ENCODE data around the gene CACNA1C.

CACNA1C gene

GRCh38 chr12:2329661-2330210 lies 276.9 kb downstream of the CACNA1C start:
- no peak overlapping the region for H3K4me3 ChIP-seq (ENCODE audit: low read length)
- H3K4me1 ChIP-seq (ENCODE audit: control insufficient read depth, low read length) = no peaks in the 10 kb centered on the region
- no peaks in the 10 kb centered on the region for H3K36me3 ChIP-seq (ENCODE audit: control insufficient read depth, low read length)
- no peak overlapping the region for H3K4me2 ChIP-seq (ENCODE audit: low read length)
- no peaks in the 10 kb centered on the region for H3K9me2 ChIP-seq (replicated peaks; ENCODE audit: control insufficient read depth, low read length)
- H3K9me3 ChIP-seq (ENCODE audit: control insufficient read depth, insufficient read depth, low read length) = no peaks in the 10 kb centered on the region
- no peaks in the 10 kb centered on the region for H3F3A ChIP-seq (ENCODE audit: control insufficient read depth, insufficient read depth)
- peaks cover 42% of the 10 kb centered on the region for H3K27me3 ChIP-seq (ENCODE audit: control insufficient read depth, low read length)
- H4K20me1 ChIP-seq (ENCODE audit: control insufficient read depth, insufficient read depth, low read depth, low read length) = no peaks in the 10 kb centered on the region
- no peak for TF ChIP-seq CTCF (IDR thresholded peaks at IDR 0.05; ENCODE audit: low read depth, low read length, poor library complexity, severe bottlenecking)
- no peak for TF ChIP-seq EZH2phosphoT487 (IDR thresholded peaks at IDR 0.05; ENCODE audit: borderline replicate concordance, low read length)
- no peaks in the 10 kb centered on the region for H3K79me2 ChIP-seq (ENCODE audit: control insufficient read depth, low read length)
- no peak overlapping the region for H3K27ac ChIP-seq (ENCODE audit: low read depth, low read length)

GRCh38 chr12:2332236-2332635 lies 279.4 kb downstream of the CACNA1C start:
- H4K20me1 ChIP-seq (ENCODE audit: control insufficient read depth, insufficient read depth, low read depth, low read length) = no peaks in the 10 kb centered on the region
- H3K4me1 ChIP-seq (ENCODE audit: control insufficient read depth, low read length) = no peaks in the 10 kb centered on the region
- no peak overlapping the region for H3K4me2 ChIP-seq (ENCODE audit: low read length)
- no peaks in the 10 kb centered on the region for H3K9me2 ChIP-seq (replicated peaks; ENCODE audit: control insufficient read depth, low read length)
- no peaks in the 10 kb centered on the region for H3K9me3 ChIP-seq (ENCODE audit: control insufficient read depth, insufficient read depth, low read length)
- TF ChIP-seq CTCF (IDR thresholded peaks at IDR 0.05; ENCODE audit: low read depth, low read length, poor library complexity, severe bottlenecking) = no peak
- TF ChIP-seq EZH2phosphoT487 (IDR thresholded peaks at IDR 0.05; ENCODE audit: borderline replicate concordance, low read length) = no peak
- no peak overlapping the region for H3K27ac ChIP-seq (ENCODE audit: low read depth, low read length)
- no peaks in the 10 kb centered on the region for H3K79me2 ChIP-seq (ENCODE audit: control insufficient read depth, low read length)
- no peaks in the 10 kb centered on the region for H3K36me3 ChIP-seq (ENCODE audit: control insufficient read depth, low read length)
- no peak overlapping the region for H3K4me3 ChIP-seq (ENCODE audit: low read length)
- H3K27me3 ChIP-seq (ENCODE audit: control insufficient read depth, low read length) = peaks cover 25% of the 10 kb centered on the region
- H3F3A ChIP-seq (ENCODE audit: control insufficient read depth, insufficient read depth) = no peaks in the 10 kb centered on the region

- H3K36me3 ChIP-seq (ENCODE audit: control insufficient read depth, low read length) = no peaks in the 10 kb centered on the region
- no peaks in the 10 kb centered on the region for H3K79me2 ChIP-seq (ENCODE audit: control insufficient read depth, low read length)
- H3K27me3 ChIP-seq (ENCODE audit: control insufficient read depth, low read length) = peaks cover 26% of the 10 kb centered on the region
- no peaks in the 10 kb centered on the region for H3K9me3 ChIP-seq (ENCODE audit: control insufficient read depth, insufficient read depth, low read length)
- no peak for TF ChIP-seq EZH2phosphoT487 (IDR thresholded peaks at IDR 0.05; ENCODE audit: borderline replicate concordance, low read length)
- TF ChIP-seq CTCF (IDR thresholded peaks at IDR 0.05; ENCODE audit: low read depth, low read length, poor library complexity, severe bottlenecking) = no peak
- no peaks in the 10 kb centered on the region for H3K4me1 ChIP-seq (ENCODE audit: control insufficient read depth, low read length)
- H3K27ac ChIP-seq (ENCODE audit: low read depth, low read length) = no peak overlapping the region
- no peaks in the 10 kb centered on the region for H3F3A ChIP-seq (ENCODE audit: control insufficient read depth, insufficient read depth)
- no peaks in the 10 kb centered on the region for H4K20me1 ChIP-seq (ENCODE audit: control insufficient read depth, insufficient read depth, low read depth, low read length)
- no peak overlapping the region for H3K4me3 ChIP-seq (ENCODE audit: low read length)
- no peak overlapping the region for H3K4me2 ChIP-seq (ENCODE audit: low read length)
- no peaks in the 10 kb centered on the region for H3K9me2 ChIP-seq (replicated peaks; ENCODE audit: control insufficient read depth, low read length)
Observed at GRCh38 chr12:2332947-2333346, 280.2 kb downstream of the CACNA1C start.

Data from DOHH2 (cell line).